IMR-90 (cell line): ENCODE results near the gene DSCAM. TPM values are rescaled to one million over a fixed set of nuclear protein-coding genes. Genes with fewer than 3 reads are reported as not detected.

Experiments used
- ATAC-seq: fragments of 200-7000 bp; cut with Tn5 transposase; 2 replicates; pipeline ENCODE4 v1.9.1; 2020; ENCODE audit warnings: low read depth, mild to moderate bottlenecking, moderate library complexity
- BruUV-seq: library from RNA; stranded (reverse); fragments of 400-500 nt; replicated peaks from 2 replicates; lab custom pipeline; 2021; lab: Mats Ljungman, UMichigan
- CTCF ChIA-PET: fragments of 300-600 bp; formaldehyde crosslinking; extraction: SDS; loops from one replicate; lab custom pipeline; 2021; ENCODE audit warnings: antibody characterized with exemption; lab: Yijun Ruan, JAX
- POLR2A ChIA-PET: fragments of 300-600 bp; sonication (Branson Sonifier 250); formaldehyde crosslinking; loops from one replicate; lab custom pipeline; 2022; ENCODE audit warnings: antibody characterized with exemption; ENCODE audit not compliant: unreplicated experiment; lab: Charles Lee
- DNase-seq: peaks from one replicate; pipeline ENCODE4 v3.0.0; 2013
- H2AFZ ChIP-seq: replicated peaks from 2 replicates; pipeline ENCODE3; 2013; ENCODE audit warnings: low read length, mild to moderate bottlenecking; ENCODE audit not compliant: poor library complexity
- H2AK5ac ChIP-seq: 2 replicates; pipeline ENCODE4 v1.6.1; 2013; ENCODE audit warnings: low read depth, low read length, inconsistent platforms
- H2AK9ac ChIP-seq: replicated peaks from 2 replicates; pipeline ENCODE3; 2013; ENCODE audit warnings: mild to moderate bottlenecking, low read depth, low read length, moderate library complexity; ENCODE audit not compliant: poor library complexity
- H2BK120ac ChIP-seq: 2 replicates; pipeline ENCODE4 v1.6.1; 2013; ENCODE audit warnings: low read depth, low read length, inconsistent platforms
- H2BK15ac ChIP-seq: 3 replicates; pipeline ENCODE4 v1.6.1; 2013; ENCODE audit warnings: low read depth, low read length, inconsistent platforms
- H2BK20ac ChIP-seq: 2 replicates; pipeline ENCODE4 v1.6.1; 2013; ENCODE audit warnings: low read depth, mild to moderate bottlenecking, inconsistent platforms, low read length, moderate library complexity
- H2BK5ac ChIP-seq: 2 replicates; pipeline ENCODE4 v1.6.1; 2013; ENCODE audit warnings: mild to moderate bottlenecking, low read depth, low read length, inconsistent platforms; ENCODE audit not compliant: poor library complexity, severe bottlenecking
- H3K14ac ChIP-seq: replicated peaks from 2 replicates; pipeline ENCODE4 v1.6.1; 2013; ENCODE audit warnings: low read depth, low read length, inconsistent platforms
- H3K18ac ChIP-seq: 2 replicates; pipeline ENCODE4 v1.6.1; 2013; ENCODE audit warnings: low read depth, low read length, control low read depth
- H3K23ac ChIP-seq: 2 replicates; pipeline ENCODE4 v1.6.1; 2013; ENCODE audit warnings: low read depth, low read length, inconsistent platforms
- H3K27ac ChIP-seq: 2 replicates; pipeline ENCODE4 v1.5.1; 2013; ENCODE audit warnings: mild to moderate bottlenecking, control low read depth, low read length; ENCODE audit not compliant: insufficient read depth
- H3K27me3 ChIP-seq: 2 replicates; pipeline ENCODE4 v1.6.1; 2013; ENCODE audit warnings: low read length; ENCODE audit not compliant: control insufficient read depth, insufficient read depth
- H3K36me3 ChIP-seq: 2 replicates; pipeline ENCODE4 v1.6.1; 2013; ENCODE audit warnings: low read length, mixed read lengths; ENCODE audit not compliant: control insufficient read depth, insufficient read depth
- H3K4ac ChIP-seq: 2 replicates; pipeline ENCODE4 v1.6.1; 2013; ENCODE audit warnings: low read depth, low read length, inconsistent platforms
- H3K4me1 ChIP-seq: 2 replicates; pipeline ENCODE4 v1.6.1; 2013; ENCODE audit warnings: low read length, mixed read lengths; ENCODE audit not compliant: control insufficient read depth, insufficient read depth
- H3K4me2 ChIP-seq: 2 replicates; pipeline ENCODE4 v1.6.1; 2013; ENCODE audit warnings: low read depth, mild to moderate bottlenecking, control low read depth, low read length, moderate library complexity
- H3K4me3 ChIP-seq: 2 replicates; pipeline ENCODE4 v1.5.1; 2013; ENCODE audit warnings: low read depth, mild to moderate bottlenecking, control low read depth, low read length, moderate library complexity; ENCODE audit not compliant: insufficient read depth
- H3K56ac ChIP-seq: 2 replicates; pipeline ENCODE4 v1.6.1; 2013; ENCODE audit warnings: low read length, inconsistent platforms; ENCODE audit not compliant: insufficient read depth; ENCODE audit errors: extremely low read depth
- H3K79me1 ChIP-seq, 2 experiments: 2 replicates each; pipeline ENCODE4 v1.6.1; 2013; ENCODE audit warnings: low read length in 2 of 2, inconsistent platforms in 1 of 2, low read depth in 1 of 2
- H3K9ac ChIP-seq: 2 replicates; pipeline ENCODE4 v1.6.1; 2013; ENCODE audit warnings: low read depth, low read length, control low read depth
- H3K9me1 ChIP-seq: 2 replicates; pipeline ENCODE4 v1.6.1; 2013; ENCODE audit warnings: low read length, inconsistent platforms; ENCODE audit not compliant: insufficient read depth
- H3K9me3 ChIP-seq: 2 replicates; pipeline ENCODE4 v1.6.1; 2013; ENCODE audit warnings: low read length; ENCODE audit not compliant: control insufficient read depth, insufficient read depth
- H4K20me1 ChIP-seq: 2 replicates; pipeline ENCODE4 v1.6.1; 2013; ENCODE audit warnings: low read length, inconsistent platforms; ENCODE audit not compliant: insufficient read depth
- H4K5ac ChIP-seq: 2 replicates; pipeline ENCODE4 v1.6.1; 2013; ENCODE audit warnings: mild to moderate bottlenecking, low read depth, low read length, control low read depth
- H4K8ac ChIP-seq, 2 experiments: 2 replicates each; pipeline ENCODE4 v1.6.1; 2013; ENCODE audit warnings: low read depth in 2 of 2, low read length in 2 of 2, control low read depth in 1 of 2, inconsistent platforms in 1 of 2
- H4K91ac ChIP-seq: 2 replicates; pipeline ENCODE4 v1.6.1; 2013; ENCODE audit warnings: low read depth, low read length, inconsistent platforms; ENCODE audit not compliant: insufficient read depth
- FOS ChIP-seq: fragments of 150-350 bp; IDR thresholded peaks from 2 replicates; pipeline ENCODE4 v1.6.1; 2016; ENCODE audit warnings: low read depth, low read length
- POLR2A ChIP-seq: IDR thresholded peaks from 2 replicates; pipeline ENCODE4 v1.6.1; 2012; ENCODE audit warnings: mild to moderate bottlenecking, low read depth, low read length
- RCOR1 ChIP-seq: IDR thresholded peaks from 2 replicates; pipeline ENCODE4 v1.6.1; 2012; ENCODE audit warnings: mild to moderate bottlenecking, low read length, improper control_type of control experiment; ENCODE audit not compliant: insufficient replicate concordance
- WGBS, 2 experiments: methylation state at CpG; one replicate each; pipeline versions ENCODE4 v1.1.5 to v1.1.7; 2013; ENCODE audit warnings: missing lambda C conversion rate in 2 of 2; ENCODE audit not compliant: insufficient read length in 1 of 2; ENCODE audit errors: extremely low coverage in 2 of 2; 5-methylcytosine and 5-hydroxymethylcytosine counted together
- dilution Hi-C: fragments of 300-500 bp; cut with HindIII; formaldehyde crosslinking; loops from one replicate; pipeline ENCODE4 v1.14.3; 2018; ENCODE audit warnings: low sequenced_read_pairs; ENCODE audit not compliant: unreplicated experiment
- in situ Hi-C: fragments of 300-500 bp; cut with MboI; formaldehyde crosslinking; loops from 3 replicates; pipeline ENCODE4 v1.14.3; 2019; ENCODE audit warnings: low sequenced_read_pairs, inconsistent platforms, mixed read lengths
- intact Hi-C: fragments of 100-400 bp; cut with micrococcal nuclease; formaldehyde crosslinking; loops from 2 replicates; pipeline ENCODE4 v1.10.0; 2022
- polyA plus RNA-seq, 3 experiments: library from polyadenylated mRNA; depleted of rRNA; stranded (reverse); fragments of >200 nt; gene quantifications; 2 replicates each; pipeline ENCODE4 v1.2.3, GENCODE V29; 2012; ENCODE audit warnings: low replicate concordance in 1 of 3
- total RNA-seq: library from RNA; depleted of rRNA; stranded (reverse); fragments of >200 nt; gene quantifications from 2 replicates; pipeline ENCODE4 v1.2.3, GENCODE V29; 2012

Gene DSCAM
- total and polyA plus RNA-seq, 2 of the 4 experiments (the other 2 are of a cell fraction): under 0.01 to 0.02 TPM

DNA sequence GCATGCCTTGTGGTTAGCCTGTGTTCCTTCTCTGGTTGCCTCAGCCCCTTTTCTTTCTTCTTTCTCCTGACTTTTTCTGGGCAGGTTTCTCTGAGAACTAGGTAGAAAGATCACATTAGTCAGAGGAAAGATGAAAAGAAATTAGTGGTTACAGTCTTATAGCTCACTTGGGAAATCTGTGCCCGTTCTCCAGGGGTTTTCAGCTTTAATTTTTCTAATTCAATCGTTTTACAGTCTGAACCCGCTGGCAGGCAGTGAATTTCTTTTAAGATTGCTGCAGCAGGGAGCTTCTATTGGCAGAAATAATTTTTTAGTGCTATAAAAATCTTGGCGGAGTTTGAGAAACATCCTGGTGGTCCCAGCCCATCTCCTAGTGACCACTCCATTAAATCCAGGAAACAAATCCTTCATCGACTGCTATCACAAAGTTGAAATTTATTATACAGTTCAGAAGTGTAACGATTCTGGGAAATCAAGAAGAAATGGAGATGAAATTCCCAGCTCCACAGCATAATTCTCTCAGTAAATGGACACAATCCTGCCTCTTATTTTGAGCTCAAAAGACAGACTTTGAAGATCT is 866.6 kb downstream of the DSCAM start:
- no peak overlapping the region for H3K18ac ChIP-seq
- H3K4me2 ChIP-seq: no peak overlapping the region
- ChIA-PET POLR2A (no interaction called here), CTCF (no interaction called here)
- H3K4me1 ChIP-seq: no peaks in the 10 kb centered on the region
- no peak for ATAC-seq
- H2BK120ac ChIP-seq: no peak overlapping the region
- no peak overlapping the region for H3K4me3 ChIP-seq
- no peaks in the 10 kb centered on the region for H3K36me3 ChIP-seq
- H3K27ac ChIP-seq: no peak overlapping the region
- no peaks in the 10 kb centered on the region for H3K79me1 ChIP-seq
- TF ChIP-seq RCOR1 (no peak), FOS (no peak), POLR2A (no peak)
- WGBS, 2 experiments: no CpG with 5 or more reads among the region's 6 CpGs
- no peaks in the 10 kb centered on the region for H3K27me3 ChIP-seq
- no peak overlapping the region for H2BK5ac ChIP-seq
- no peak overlapping the region for H2AK9ac ChIP-seq
- H4K20me1 ChIP-seq: no peaks in the 10 kb centered on the region
- intact Hi-C loops: no loop called here
- H3K9ac ChIP-seq: no peak overlapping the region
- dilution Hi-C loops: no loop called here
- no peak overlapping the region for H4K8ac ChIP-seq
- H3K14ac ChIP-seq: no peak overlapping the region
- H2BK20ac ChIP-seq: no peak overlapping the region
- no peak overlapping the region for H3K23ac ChIP-seq
- in situ Hi-C loops: no loop called here
- H2AFZ ChIP-seq: no peak overlapping the region
- BruUV-seq: no TSS peak
- no peak overlapping the region for H3K56ac ChIP-seq
- no peak overlapping the region for H4K5ac ChIP-seq
- no peak overlapping the region for H3K4ac ChIP-seq
- H2AK5ac ChIP-seq: no peak overlapping the region
- no peak overlapping the region for H2BK15ac ChIP-seq
- H3K9me1 ChIP-seq: no peaks in the 10 kb centered on the region
- no peak for DNase-seq
- H3K9me3 ChIP-seq: peaks cover 37% of the 10 kb centered on the region
- no peak overlapping the region for H4K91ac ChIP-seq
